HepG2 (cell line): ENCODE results near the gene TMEM238. TPM values are rescaled to one million over a fixed set of nuclear protein-coding genes. Genes with fewer than 3 reads are reported as not detected.
A peak's percentile ranks its signal among the peaks of the same experiment; 100 is the strongest.
"Not testable (repeated sequence)": the region's sequence is repeated elsewhere in the genome, so short reads cannot be mapped to it uniquely, and the experiment has no call there.

ENCODE experiments used
- ATAC-seq: fragments of 200-7000 bp; cut with Tn5 transposase; 3 replicates; pipeline ENCODE4 v1.9.1; 2020; ENCODE audit warnings: mild to moderate bottlenecking, moderate library complexity
- BruUV-seq: library from RNA; stranded (reverse); fragments of 400-500 nt; replicated peaks from 2 replicates; lab custom pipeline; 2021; lab: Mats Ljungman, UMichigan
- CTCF ChIA-PET: fragments of 300-600 bp; formaldehyde crosslinking; extraction: SDS; loops from one replicate; lab custom pipeline; 2021; ENCODE audit warnings: low total read pairs, inconsistent platforms, low intra/inter-chr PET ratio; lab: Yijun Ruan, JAX
- POLR2A ChIA-PET: fragments of 350-600 bp; sonication (Branson Sonifier 250); formaldehyde crosslinking; loops from one replicate; lab custom pipeline; 2020; ENCODE audit warnings: antibody characterized with exemption, inconsistent platforms; lab: Yijun Ruan, JAX
- DNase-seq: peaks from one replicate; pipeline ENCODE4 v3.0.0-alpha.2; 2015; ENCODE audit warnings: low spot score
- FAIRE-seq: peaks from 3 replicates; lab custom pipeline; 2011; peaks lifted over from hg19 to GRCh38; lab: Jason Lieb, UNC
- H2AFZ ChIP-seq: one replicate; pipeline ENCODE4 v1.6.1; 2011; ENCODE audit warnings: low read length, inconsistent platforms
- H3K27ac ChIP-seq: fragments of 300-600 bp; 3 replicates; pipeline ENCODE4 v1.8.0; 2011; ENCODE audit warnings: mixed run types, mild to moderate bottlenecking, mixed read lengths, low read length, inconsistent platforms; ENCODE audit not compliant: insufficient read depth; ENCODE audit errors: extremely low read length
- H3K27me3 ChIP-seq, 2 experiments: fragments of 200-600 bp in 1 of 2; 2 replicates in 1 of 2; 3 replicates in 1 of 2; pipeline versions ENCODE4 v1.6.0 to v1.8.0; 2011; ENCODE audit warnings: low read length in 2 of 2, mild to moderate bottlenecking in 2 of 2, moderate library complexity in 2 of 2, inconsistent platforms in 1 of 2; ENCODE audit not compliant: insufficient read depth in 2 of 2, control insufficient read depth in 1 of 2
- H3K36me3 ChIP-seq, 2 experiments: fragments of 200-600 bp in 1 of 2; replicated peaks in 1 of 2; 2 replicates in 1 of 2; 3 replicates in 1 of 2; pipeline versions ENCODE4 v1.5.1 to v1.8.0; 2011; ENCODE audit warnings: low read length in 2 of 2, inconsistent platforms in 1 of 2; ENCODE audit not compliant: insufficient read depth in 2 of 2, control insufficient read depth in 1 of 2
- H3K4me1 ChIP-seq: 2 replicates; pipeline ENCODE4 v1.5.1; 2012; ENCODE audit warnings: low read length, inconsistent platforms; ENCODE audit not compliant: insufficient read depth
- H3K4me2 ChIP-seq: 2 replicates; pipeline ENCODE4 v1.6.0; 2011; ENCODE audit warnings: low read depth, low read length, inconsistent platforms
- H3K4me3 ChIP-seq, 3 experiments: fragments of 200-600 bp in 1 of 3; sonication (generic), shearing (Covaris generic) in 1 of 3; replicated peaks in 1 of 3; 2 replicates each; pipeline ENCODE4 v1.5.1; 2011 to 2016; ENCODE audit warnings: low read length in 3 of 3, inconsistent platforms in 2 of 3, low read depth in 2 of 3, mild to moderate bottlenecking in 2 of 3, control low read depth in 1 of 3, mixed read lengths in 1 of 3; ENCODE audit not compliant: insufficient read depth in 1 of 3
- H3K79me2 ChIP-seq: one replicate; pipeline ENCODE4 v1.6.1; 2011; ENCODE audit warnings: low read length, inconsistent platforms; ENCODE audit not compliant: insufficient read depth
- H3K9ac ChIP-seq: 2 replicates; pipeline ENCODE4 v1.6.0; 2011; ENCODE audit warnings: mild to moderate bottlenecking, low read depth, low read length, inconsistent platforms; ENCODE audit not compliant: insufficient read depth
- H3K9me3 ChIP-seq: 2 replicates; pipeline ENCODE4 v1.5.1; 2012; ENCODE audit warnings: mild to moderate bottlenecking, low read length
- H4K20me1 ChIP-seq: 2 replicates; pipeline ENCODE4 v1.6.0; 2011; ENCODE audit warnings: inconsistent platforms, mild to moderate bottlenecking, low read length, moderate library complexity; ENCODE audit not compliant: insufficient read depth
- AGO2 ChIP-seq: fragments of 200-400 bp; formaldehyde crosslinking; optimal IDR thresholded peaks from 2 replicates; pipeline ENCODE3; 2017; ENCODE audit warnings: mild to moderate bottlenecking, low read depth, low read length, moderate library complexity
- MAF1 ChIP-seq: sonication (generic); formaldehyde crosslinking; IDR thresholded peaks from 2 replicates; pipeline ENCODE4 v1.5.0; 2020; ENCODE audit warnings: missing genetic modification reagents, borderline replicate concordance
- RBFOX2 ChIP-seq: fragments of 200-400 bp; formaldehyde crosslinking; IDR thresholded peaks from 2 replicates; pipeline ENCODE4 v1.6.1; 2017; ENCODE audit warnings: low read depth, mild to moderate bottlenecking, low read length
- ZNF382 ChIP-seq: sonication (generic); formaldehyde crosslinking; IDR thresholded peaks from 2 replicates; pipeline ENCODE4 v1.5.0; 2020; ENCODE audit warnings: missing genetic modification reagents, mild to moderate bottlenecking, borderline replicate concordance
- WGBS: methylation state at CpG from one replicate; pipeline ENCODE4 v1.1.6; 2017; ENCODE audit warnings: low lambda C conversion rate; 5-methylcytosine and 5-hydroxymethylcytosine counted together
- in situ Hi-C: cut with HindIII; loops from 2 replicates; pipeline ENCODE4 v1.10.0; 2017; ENCODE audit warnings: low pct_unique_long_range_greater_than_20kb; ENCODE audit not compliant: extremely low pct_ligation_motif_present
- intact Hi-C: fragments of 100-400 bp; cut with micrococcal nuclease; formaldehyde crosslinking; loops from one replicate; pipeline ENCODE4 v1.10.0; 2022; ENCODE audit not compliant: unreplicated experiment
- polyA plus RNA-seq, 8 experiments: library from polyadenylated mRNA; depleted of rRNA in 3 of 8; stranded (reverse) in 7 of 8; unstranded in 1 of 8; fragments of >200 nt; fragmentation: Illumina TruSeq in 4 of 8; extraction: Trizol in 4 of 8; gene quantifications; 2 replicates each; pipeline versions ENCODE4 v1.2.1 to v1.2.3, GENCODE V29; 2011 to 2016; ENCODE audit warnings: low read depth in 4 of 8, missing spikeins in 1 of 8, mixed read lengths in 1 of 8; ENCODE audit not compliant: insufficient read depth in 1 of 8
- total RNA-seq, 5 experiments: library from RNA; depleted of rRNA; stranded (reverse); fragments of >200 nt; fragmentation: Illumina TruSeq; extraction: Trizol; gene quantifications; 2 replicates each; pipeline ENCODE4 v1.2.3, GENCODE V29; 2016; ENCODE audit warnings: low read depth in 1 of 5

The TMEM238 gene
- total and polyA plus RNA-seq, 2 of the 13 experiments (the other 11 are each of a cell fraction or from before 2014, with no cell fraction given) = not detected

DNA sequence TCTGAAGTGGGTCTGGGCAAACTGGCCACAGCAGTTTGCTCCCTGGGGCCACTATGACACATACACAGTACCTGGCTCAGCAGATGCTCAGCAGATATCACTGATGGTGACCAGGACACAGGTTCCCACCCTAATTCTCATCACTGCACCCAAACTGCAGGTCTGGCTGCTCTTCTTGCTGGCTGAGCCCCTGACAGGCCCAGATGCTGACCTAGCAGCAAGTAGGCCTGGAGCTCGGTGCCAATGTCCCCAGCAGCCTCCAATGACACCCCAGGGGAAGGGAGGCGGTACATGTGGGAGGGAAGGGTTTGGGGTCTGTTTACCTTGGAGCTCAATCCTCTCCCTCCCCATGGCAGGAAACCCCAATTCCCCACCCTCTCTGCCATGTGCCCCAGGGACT lies 18.4 kb upstream of the TMEM238 start:
- DNase-seq (no peak), FAIRE-seq (no peak), ATAC-seq (no peak)
- Histone ChIP-seq H3K4me3 (no peak overlapping the region), H3K9me3 (no peaks in the 10 kb centered on the region), H3K9ac (no peak overlapping the region), H4K20me1 (no peaks in the 10 kb centered on the region), H3K27ac (no peak overlapping the region), H3K36me3 (peaks cover 9 to 26% of the 10 kb centered on the region in 2 experiments; a peak in 4 of 5 replicates), H2AFZ (no peak overlapping the region), H3K27me3 (no peaks in the 10 kb centered on the region), H3K4me2 (no peak overlapping the region), H3K79me2 (peaks cover 16% of the 10 kb centered on the region), H3K4me1 (peaks cover 16% of the 10 kb centered on the region)
- TF ChIP-seq MAF1 (CRISPR knock-in tag) (no peak), RBFOX2 (0 out of 2 replicates have a peak, but pooled peaks have one; percentile 24), ZNF382 (no peak)
- BruUV-seq = no TSS peak
- intact Hi-C loops = no loop called here
- 89% methylated on average over 1 of the region's 2 CpGs for WGBS
- in situ Hi-C loops = no loop called here
- CTCF ChIA-PET = no interaction called here
- POLR2A ChIA-PET = no interaction called here

DNA sequence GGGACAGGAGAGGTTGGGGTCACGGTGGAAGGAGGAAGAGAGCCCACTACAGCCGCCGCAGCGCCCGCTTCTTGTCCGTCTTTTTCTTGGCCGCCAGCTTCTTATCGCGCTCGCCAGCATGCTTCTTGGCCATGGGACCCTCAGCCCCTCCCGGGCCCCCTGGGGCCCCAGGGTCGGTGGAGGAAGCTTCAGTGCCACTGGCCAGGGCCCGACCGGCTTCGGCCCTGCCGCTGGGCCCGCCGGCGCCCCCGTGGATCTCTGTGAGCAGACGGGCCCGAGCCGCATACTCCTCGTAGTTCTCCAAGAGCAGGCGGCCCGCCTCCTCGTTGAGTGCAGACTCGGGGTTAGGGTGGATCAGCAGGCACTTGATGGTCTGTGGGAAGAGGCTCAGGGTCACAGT lies 17.3 kb upstream of the TMEM238 start:
- H3K9ac ChIP-seq, FAIRE-seq, ATAC-seq, BruUV-seq, POLR2A ChIA-PET, H4K20me1 ChIP-seq, intact Hi-C loops, H3K4me2 ChIP-seq, H3K27me3 ChIP-seq, in situ Hi-C loops, CTCF ChIA-PET, H3K9me3 ChIP-seq, H3K27ac ChIP-seq, H3K4me3 ChIP-seq, DNase-seq, H2AFZ ChIP-seq: not testable (repeated sequence)
- H3K36me3 ChIP-seq = peaks cover 9 to 26% of the 10 kb centered on the region in 2 experiments; a peak in 4 of 5 replicates
- TF ChIP-seq RBFOX2 (0 out of 2 replicates have a peak, but pooled peaks have one; percentile 43), AGO2 (peak; percentile 39)
- H3K79me2 ChIP-seq = peaks cover 10% of the 10 kb centered on the region
- peaks cover 11% of the 10 kb centered on the region for H3K4me1 ChIP-seq
- WGBS = 96% methylated on average over 14 of the region's 28 CpGs
